Anterior cingulate cortex (tissue), 58 donors: ENCODE results near the gene ZC3H18.

Source experiments
- DNase-seq, 58 donors: peaks; one replicate each; lab custom pipeline; 2025; lab: John Stamatoyannopoulos, UW

Gene ZC3H18

GRCh38 chr16:88650749-88651275 lies 80.6 kb downstream of the ZC3H18 start, which contains the start of gene CYBA:
CYBA (minus strand) TSS chr16:88651053; CDS start chr16:88651013, 40 bp downstream.
- DNase-seq, result peak in 23 of 58 donors; percentile 5 to 56 (median 21)

- DNase-seq, result no peak
These were observed 81.2 kb downstream of the ZC3H18 start for GRCh38 chr16:88651276-88651988.

DNA sequence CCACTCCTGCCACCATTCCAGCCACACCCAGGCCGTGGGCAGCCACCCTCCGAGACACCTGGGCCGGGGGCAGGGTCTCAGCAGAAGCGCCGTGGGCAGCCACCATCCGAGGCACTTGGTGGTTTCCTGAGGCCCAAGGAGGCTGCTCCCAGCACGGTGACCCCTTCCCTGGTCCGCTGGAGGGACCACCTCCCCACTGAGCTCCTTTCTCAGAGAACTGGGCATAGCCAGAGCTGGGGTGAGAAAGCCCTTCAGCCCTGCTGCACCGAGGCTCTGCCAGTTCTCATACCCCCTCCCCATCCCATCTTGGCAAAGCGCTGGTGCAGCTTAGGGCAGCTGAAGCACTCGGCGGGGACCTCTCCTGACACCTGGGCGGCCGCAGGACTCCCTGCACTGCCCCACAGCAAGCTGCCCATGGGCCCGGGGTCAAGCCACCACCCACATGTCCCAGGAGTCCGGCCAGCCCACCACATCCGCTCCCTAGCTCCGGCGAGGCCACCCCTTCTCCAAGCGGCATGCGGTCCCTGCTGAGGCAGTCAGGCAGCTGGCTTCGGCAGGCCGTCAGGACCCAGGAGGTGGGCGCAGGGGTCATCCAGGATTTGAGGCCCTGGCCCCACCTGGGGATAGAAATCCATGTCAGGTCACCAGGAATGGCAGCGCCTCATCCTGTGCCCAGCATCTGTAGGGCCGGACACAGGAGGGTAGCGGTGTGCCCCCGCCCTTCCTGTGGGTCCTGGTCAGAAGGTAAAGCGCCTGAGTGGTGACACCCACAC lies 82.0 kb downstream of the ZC3H18 start:
- DNase-seq, result no peak

GRCh38 chr16:88652762-88653063 lies 82.5 kb downstream of the ZC3H18 start:
- no peak for DNase-seq

DNA sequence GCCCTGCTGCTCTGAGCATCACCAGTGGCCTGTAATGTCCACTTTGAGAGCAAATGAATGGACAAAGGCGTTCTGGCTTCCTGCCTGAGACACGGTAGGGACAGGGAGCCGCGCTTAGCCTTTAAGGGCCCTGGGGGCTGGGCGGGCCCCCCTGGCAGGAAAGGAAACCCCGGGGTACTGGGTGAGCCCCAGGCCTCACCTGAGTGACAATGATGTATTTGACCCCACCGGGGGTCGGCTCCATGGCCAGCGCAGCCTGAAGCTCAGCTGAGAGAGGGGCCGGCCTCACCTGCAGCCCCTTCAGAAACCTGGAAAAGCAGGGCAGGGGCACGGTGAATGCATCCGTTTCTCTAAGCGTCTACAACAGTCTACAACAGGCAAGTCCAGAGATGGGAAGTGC lies 82.9 kb downstream of the ZC3H18 start:
- no peak for DNase-seq

DNA sequence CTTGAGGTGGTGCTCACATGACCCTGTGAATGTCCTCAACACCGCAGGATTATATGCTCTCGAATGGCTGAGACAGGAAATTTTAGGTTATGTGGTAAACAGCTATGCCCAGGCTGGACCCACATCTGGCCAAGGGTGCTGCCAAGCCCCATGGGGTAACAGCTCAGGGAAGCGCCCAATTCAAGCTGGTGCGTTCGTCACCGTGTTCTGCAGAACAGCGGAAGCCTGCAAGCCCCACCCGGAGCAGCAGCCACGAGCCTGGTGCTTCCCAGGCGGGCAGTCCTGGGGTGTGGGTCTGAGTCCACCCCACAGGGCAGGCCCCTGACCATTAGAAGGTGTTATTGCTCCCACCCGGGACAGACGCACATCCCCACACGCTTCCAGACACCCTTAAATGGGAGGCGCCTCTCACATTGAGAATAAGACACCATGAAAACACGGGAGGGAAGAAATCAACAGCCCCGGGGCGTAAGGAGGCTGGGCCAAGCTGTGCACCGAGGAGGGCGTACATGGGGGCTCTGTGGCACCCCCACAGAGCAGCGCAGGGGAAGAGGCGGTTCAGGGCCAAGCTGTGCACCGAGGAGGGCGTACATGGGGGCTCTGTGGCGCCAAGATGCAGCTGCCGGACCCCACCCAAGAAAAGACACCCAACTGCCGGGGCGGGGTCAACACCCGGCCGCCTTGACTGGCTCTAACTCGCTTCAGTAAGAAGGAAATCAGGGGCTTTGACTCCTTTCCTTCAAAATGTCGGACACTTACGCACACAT lies 83.6 kb downstream of the ZC3H18 start:
- DNase-seq, result no peak

DNA sequence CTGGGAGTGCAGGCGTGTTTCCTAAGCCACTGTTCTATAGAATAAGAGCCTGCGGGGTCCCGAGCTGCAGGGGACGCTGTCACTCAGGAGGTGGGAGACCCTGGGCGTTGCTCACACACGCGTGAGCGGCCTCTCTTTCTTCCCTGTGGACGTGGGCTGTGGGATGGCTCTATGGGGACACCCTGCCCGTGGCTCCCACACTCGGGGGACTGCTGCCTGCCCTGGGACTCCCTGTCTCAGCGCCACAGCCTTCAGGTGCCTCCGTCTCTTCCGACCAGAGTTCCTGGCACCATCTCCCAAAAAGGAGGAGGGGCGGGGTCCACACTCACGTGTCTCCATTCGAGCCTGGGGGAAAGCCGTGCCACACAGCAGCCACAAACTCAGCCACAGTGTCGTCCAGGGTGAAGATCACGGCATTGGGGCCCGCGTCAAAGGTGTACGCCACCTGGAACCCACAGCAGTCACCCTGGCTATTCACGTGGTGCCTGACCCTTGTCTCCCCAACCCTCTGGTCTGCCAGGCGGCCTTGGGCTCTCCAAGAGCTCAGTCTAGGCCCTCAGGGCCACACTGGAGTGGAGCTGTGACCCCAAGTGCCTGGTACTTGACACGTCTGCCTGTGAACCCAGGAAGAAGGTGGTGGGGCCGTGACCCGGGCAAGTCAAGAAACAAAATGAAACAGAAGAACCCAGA lies 84.3 kb downstream of the ZC3H18 start:
- no peak for DNase-seq

DNA sequence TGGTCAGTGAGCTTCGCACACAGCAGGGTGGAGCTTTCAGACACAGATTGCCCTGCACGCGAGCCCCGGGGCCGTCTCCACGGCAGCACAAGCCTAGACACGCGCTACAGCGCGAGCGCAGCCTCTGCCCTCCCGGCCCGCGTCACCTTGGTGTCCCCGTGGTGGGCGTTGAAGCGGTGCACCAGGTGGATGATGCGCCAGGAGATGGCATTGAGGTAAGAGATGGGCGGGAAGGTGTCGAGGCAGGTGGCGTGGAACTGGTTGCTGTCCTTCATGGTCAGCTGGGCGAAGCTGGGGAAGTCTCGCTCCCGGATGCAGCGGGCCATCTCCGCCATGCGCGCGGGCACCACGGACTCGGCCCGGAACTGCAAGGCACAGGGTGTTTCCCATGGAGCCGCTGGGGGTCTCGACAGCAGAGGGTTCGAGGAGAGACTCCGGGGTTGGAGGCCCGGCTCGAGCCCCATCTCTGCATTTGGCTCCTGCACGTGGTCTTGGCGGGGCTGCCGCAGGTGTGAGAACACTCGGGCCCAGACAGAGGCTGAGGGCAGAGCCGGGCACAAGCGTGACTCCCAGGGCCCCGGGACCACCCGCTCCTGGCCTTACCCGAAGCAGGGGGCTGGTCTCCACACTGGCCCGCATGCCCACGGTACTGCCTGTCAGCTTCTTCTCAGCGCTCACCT lies 85.0 kb downstream of the ZC3H18 start:
- no peak for DNase-seq

GRCh38 chr16:88655733-88656281 lies 85.6 kb downstream of the ZC3H18 start:
- no peak for DNase-seq

DNA sequence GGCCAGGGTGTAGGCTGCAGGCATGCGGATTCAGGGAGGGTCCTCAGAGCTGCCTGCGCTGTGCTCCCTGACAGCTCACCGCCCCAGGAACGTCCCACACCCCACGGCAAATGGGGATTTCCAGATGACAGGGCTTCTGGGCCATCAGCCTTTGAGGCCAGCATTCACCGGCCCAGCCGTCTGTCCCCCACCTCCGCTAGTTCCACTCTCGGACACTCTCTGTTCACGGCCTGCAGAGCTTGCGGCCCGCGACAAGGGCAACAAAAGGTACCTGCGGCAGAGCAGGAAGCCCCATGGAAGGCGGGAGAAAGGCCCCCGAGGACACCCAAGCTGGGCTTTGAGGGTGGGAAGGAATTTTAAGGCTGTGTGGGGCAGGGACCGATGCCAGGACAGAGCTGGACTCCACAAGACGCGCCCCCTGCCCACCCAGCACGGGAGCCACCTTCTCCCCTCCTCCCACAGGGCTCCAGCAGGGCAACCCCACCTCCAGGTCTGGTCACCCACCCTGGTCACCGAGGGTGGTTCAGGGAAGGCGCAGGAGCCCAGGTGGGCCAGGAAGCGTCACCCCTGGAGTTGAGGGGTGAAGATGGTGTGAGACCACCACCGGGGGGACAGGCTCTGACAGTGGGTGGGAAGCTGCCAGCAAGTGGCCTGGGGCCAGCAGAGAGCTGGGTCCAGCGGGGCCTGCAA lies 86.2 kb downstream of the ZC3H18 start:
- DNase-seq, result no peak

- no peak for DNase-seq
These were observed 87.2 kb downstream of the ZC3H18 start for GRCh38 chr16:88657371-88657770.

- no peak for DNase-seq
These were observed 88.5 kb downstream of the ZC3H18 start for GRCh38 chr16:88658714-88659113.

GRCh38 chr16:88659160-88659559 lies 89.0 kb downstream of the ZC3H18 start:
- no peak for DNase-seq

DNA sequence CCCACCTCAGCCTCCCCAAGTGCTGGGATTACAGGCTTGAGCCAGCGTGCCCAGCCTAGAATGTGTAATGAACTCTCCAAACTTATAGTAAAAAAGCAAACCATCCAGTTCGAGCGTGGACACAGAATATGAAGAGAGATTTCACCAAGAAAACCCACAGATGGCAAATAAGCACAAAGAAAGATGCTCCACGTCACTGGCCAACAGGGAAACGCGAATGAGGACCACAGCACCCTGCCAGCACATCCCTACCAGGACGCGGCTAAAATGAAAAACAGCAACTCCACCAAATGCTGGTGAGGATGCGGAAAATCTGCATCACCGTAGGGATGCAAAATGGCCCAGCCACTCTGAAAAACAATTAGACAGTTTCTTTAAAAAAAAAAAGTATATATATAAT lies 91.3 kb downstream of the ZC3H18 start:
- DNase-seq, result peak in 1 of 58 donors; percentile 16

DNA sequence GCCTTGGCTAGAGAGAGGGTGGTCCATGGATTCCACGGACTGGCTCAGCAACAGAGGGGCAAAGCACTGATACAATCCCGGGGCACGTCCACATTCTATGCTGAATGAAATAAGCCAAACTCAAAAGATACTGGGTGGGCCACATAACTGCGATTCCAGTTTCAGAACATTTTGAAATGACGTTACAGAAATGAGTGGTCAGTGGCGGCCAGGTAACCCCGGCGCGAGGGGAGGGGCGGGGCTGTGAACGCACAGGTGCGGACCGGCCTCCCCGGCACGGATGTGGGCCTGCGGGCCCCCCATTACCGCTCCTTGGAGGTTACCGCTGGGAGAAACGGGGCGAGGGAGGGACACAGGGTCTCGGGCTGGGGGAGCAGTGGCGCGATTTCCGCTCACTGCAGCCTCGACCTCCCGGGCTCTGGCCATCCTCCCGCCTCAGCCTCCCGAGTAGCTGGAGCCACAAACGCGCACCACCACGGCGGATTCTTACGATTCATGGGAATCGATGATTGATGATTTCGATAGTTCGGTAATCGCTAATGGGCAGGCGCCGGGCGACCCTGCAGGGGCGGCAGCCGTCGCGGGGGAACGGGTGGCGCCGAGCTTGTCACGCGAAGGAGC lies 92.1 kb downstream of the ZC3H18 start:
- peak in 1 of 58 donors; percentile 46 for DNase-seq

GRCh38 chr16:88662843-88663606 lies 92.8 kb downstream of the ZC3H18 start, which contains the start of gene MVD:
MVD (minus strand) TSS chr16:88663091; CDS start chr16:88663080, 11 bp downstream.
- peak; percentile 70 to 99 (median 97) for DNase-seq

GRCh38 chr16:88665148-88665547 lies 94.9 kb downstream of the ZC3H18 start:
- peak in 1 of 58 donors; percentile 1 for DNase-seq

DNA sequence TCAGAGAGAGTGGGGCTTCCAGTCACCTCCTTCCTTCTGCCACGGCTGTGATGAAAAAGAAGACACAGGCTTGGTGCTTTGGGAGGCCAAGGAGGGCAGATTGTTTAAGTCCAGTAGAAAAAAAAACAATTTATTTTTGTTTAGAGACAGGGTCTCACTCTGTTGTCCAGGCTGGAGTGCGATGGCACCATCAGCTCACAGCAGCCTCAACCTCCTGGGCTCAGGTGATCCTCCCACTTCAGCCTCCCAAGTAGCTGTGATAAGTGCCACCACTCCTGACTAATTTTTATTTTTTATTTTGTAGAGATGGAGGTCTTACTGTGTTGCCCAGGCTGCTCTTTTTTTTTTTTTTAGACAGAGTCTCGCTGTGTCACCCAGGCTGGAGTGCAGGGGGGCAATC lies 95.4 kb downstream of the ZC3H18 start:
- DNase-seq, result no peak
